ENCODE results near the gene SPAG9. TPM values are rescaled to one million over a fixed set of nuclear protein-coding genes. Genes with fewer than 3 reads are reported as not detected.

SPAG9 gene
- total and polyA plus RNA-seq, 2 experiments from 2014 or later, result 13.7 to 45.0 TPM

GRCh38 chr17:51088287-51088686, 32.4 kb downstream of the SPAG9 start:
- Mint-ChIP-seq H3K27ac (no peak overlapping the region), H3K4me3 (no peak overlapping the region), H3K36me3 (ENCODE audit: low read depth) (no peaks in the 10 kb centered on the region), H3K9me3 (no peaks in the 10 kb centered on the region), H3K4me1 (no peaks in the 10 kb centered on the region), H3K27me3 (ENCODE audit: insufficient read depth, low read depth, poor library complexity) (no peaks in the 10 kb centered on the region)
- H4K20me1 ChIP-seq (replicated peaks; ENCODE audit: insufficient read depth), result 0 out of 2 replicates have a peak, but pooled peaks cover 5% of the 10 kb centered on the region
- TF ChIP-seq ZNF331 (CRISPR knock-in tag; IDR thresholded peaks at IDR 0.05; ENCODE audit: low read depth) (no peak), EZH2phosphoT487 (IDR thresholded peaks at IDR 0.05; ENCODE audit: unreplicated experiment) (no peak), ETS1 (IDR thresholded peaks at IDR 0.05) (no peak), CTCF (conservative IDR thresholded peaks at IDR 0.05; ENCODE audit: low read depth in 2 of 2) (no peak), ZNF462 (CRISPR knock-in tag; IDR thresholded peaks at IDR 0.05) (no peak), STAT1 (IDR thresholded peaks at IDR 0.05; ENCODE audit: unreplicated experiment) (no peak), NANOG (IDR thresholded peaks at IDR 0.05; ENCODE audit: borderline replicate concordance) (no peak), REST (IDR thresholded peaks at IDR 0.05; ENCODE audit: unreplicated experiment) (no peak), ZNF114 (CRISPR knock-in tag; IDR thresholded peaks at IDR 0.05) (no peak), CREB1 (CRISPR knock-in tag; IDR thresholded peaks at IDR 0.05; ENCODE audit: low read depth) (no peak), EZH2 (IDR thresholded peaks at IDR 0.05; ENCODE audit: low read depth, unreplicated experiment) (no peak), POLR2AphosphoS5 (IDR thresholded peaks at IDR 0.05; ENCODE audit: low read depth) (no peak), JUNB (IDR thresholded peaks at IDR 0.05; ENCODE audit: unreplicated experiment) (no peak)
- no peaks in the 10 kb centered on the region for H3K36me3 ChIP-seq (ENCODE audit: insufficient read depth)
- no peak overlapping the region for H3K4me3 ChIP-seq
- H3K4me1 ChIP-seq (ENCODE audit: insufficient read depth), result no peaks in the 10 kb centered on the region
- H2AFZ ChIP-seq, result no peak overlapping the region
- no peak overlapping the region for H3K27ac ChIP-seq (ENCODE audit: low read depth)
- DNase-seq (ENCODE audit: low spot score) (no peak), ATAC-seq (no peak)
- H3K4me2 ChIP-seq, result no peak overlapping the region
- H3F3A ChIP-seq (replicated peaks; ENCODE audit: low read depth), result no peaks in the 10 kb centered on the region
- H3K79me2 ChIP-seq (replicated peaks; ENCODE audit: insufficient read depth), result peaks cover 60% of the 10 kb centered on the region
- H3K27me3 ChIP-seq (ENCODE audit: insufficient read depth), result no peaks in the 10 kb centered on the region
- no peaks in the 10 kb centered on the region for H3K9me2 ChIP-seq (ENCODE audit: insufficient read depth)
